Choroid plexus epithelial cell (primary cell): ENCODE data around the gene CEP95.
A peak's percentile ranks its signal among the peaks of the same experiment; 100 is the strongest.
"Not testable (repeated sequence)": the region's sequence is repeated elsewhere in the genome, so short reads cannot be mapped to it uniquely, and the experiment has no call there.

Source experiments
- DNase-seq: peaks from one replicate; pipeline ENCODE4 v3.0.0-alpha.2; 2010; ENCODE audit warnings: low read depth
- H3K4me3 ChIP-seq: 2 replicates; pipeline ENCODE4 v1.5.1; 2011; ENCODE audit warnings: low read depth, mild to moderate bottlenecking, control low read depth, low read length, moderate library complexity
- CTCF ChIP-seq: conservative IDR thresholded peaks from 2 replicates; pipeline ENCODE4 v1.5.1; 2011; ENCODE audit warnings: low read depth, mild to moderate bottlenecking, control low read depth, inconsistent platforms, low read length, moderate library complexity

CEP95 gene

GRCh38 chr17:64484380-64484779 lies 22.4 kb upstream of the CEP95 start:
- DNase-seq, result no peak
- no peak for TF ChIP-seq CTCF

GRCh38 chr17:64488301-64488700 lies 18.5 kb upstream of the CEP95 start:
- TF ChIP-seq CTCF, result no peak
- no peak overlapping the region for H3K4me3 ChIP-seq
- DNase-seq, result no peak

More at GRCh38 chr17:64484380-64484779, 22.4 kb upstream of the CEP95 start:
- no peak overlapping the region for H3K4me3 ChIP-seq

GRCh38 chr17:64491034-64491860 lies 15.5 kb upstream of the CEP95 start:
- H3K4me3 ChIP-seq, result no peak overlapping the region
- DNase-seq, result peak; percentile 80
- peak; percentile 92 for TF ChIP-seq CTCF

- peak; percentile 41 for DNase-seq
- no peak for TF ChIP-seq CTCF
- no peak overlapping the region for H3K4me3 ChIP-seq
Observed at GRCh38 chr17:64491994-64492393, 14.8 kb upstream of the CEP95 start.

- peak; percentile 53 for DNase-seq
- TF ChIP-seq CTCF, result peak; percentile 57
- H3K4me3 ChIP-seq, result no peak overlapping the region
Observed at GRCh38 chr17:64492481-64493109, 14.2 kb upstream of the CEP95 start.

GRCh38 chr17:64494121-64494520 lies 12.7 kb upstream of the CEP95 start:
- TF ChIP-seq CTCF, result no peak
- H3K4me3 ChIP-seq, result no peak overlapping the region
- DNase-seq, result no peak

GRCh38 chr17:64495300-64495699 lies 11.5 kb upstream of the CEP95 start:
- H3K4me3 ChIP-seq, result not testable (repeated sequence)

More at GRCh38 chr17:64495300-64495699, 11.5 kb upstream of the CEP95 start:
- DNase-seq, result not testable (repeated sequence)
